ENCODE data around the gene C12orf42.

The C12orf42 gene

DNA sequence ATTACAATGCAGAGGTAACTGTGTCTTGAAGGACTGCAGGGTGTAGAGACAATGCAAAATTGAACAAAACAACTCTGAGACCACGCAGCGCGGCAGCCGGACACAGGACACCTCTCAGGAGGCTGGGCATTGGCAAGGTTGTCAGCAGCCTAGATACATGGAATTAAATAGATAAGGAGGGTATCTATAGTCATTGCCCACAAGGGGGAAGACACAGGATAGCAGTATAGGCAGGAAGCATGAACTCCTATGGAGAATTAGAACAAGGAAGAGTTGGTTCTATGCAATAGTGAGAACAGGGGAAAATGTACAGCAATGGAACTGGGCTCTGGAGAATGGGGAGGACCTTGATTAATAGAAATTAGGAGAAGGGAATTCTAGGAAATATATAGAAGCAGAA, 164.1 kb downstream of the C12orf42 start:
- DNase-seq = no peak

DNA sequence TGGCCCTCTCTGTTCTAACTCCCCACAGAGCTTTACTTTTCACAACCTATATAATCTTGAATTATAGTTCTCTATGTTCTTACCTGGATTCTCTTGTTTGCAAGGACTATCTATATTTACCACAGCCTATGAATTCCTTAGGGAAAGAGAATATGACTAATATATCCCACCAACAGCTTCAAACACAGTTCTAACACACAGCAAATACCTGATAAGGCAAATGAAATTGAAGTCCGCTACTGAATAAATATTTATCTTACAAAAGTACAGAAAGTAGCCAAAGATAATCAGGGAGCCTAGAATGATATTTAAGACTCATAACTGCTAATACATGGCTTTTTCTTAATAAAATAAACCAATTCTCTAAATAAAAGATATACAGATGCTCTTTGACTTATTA, 165.1 kb downstream of the C12orf42 start:
- no peak for DNase-seq

GRCh38 chr12:103327676-103328075, 168.1 kb downstream of the C12orf42 start:
- DNase-seq = no peak

DNA sequence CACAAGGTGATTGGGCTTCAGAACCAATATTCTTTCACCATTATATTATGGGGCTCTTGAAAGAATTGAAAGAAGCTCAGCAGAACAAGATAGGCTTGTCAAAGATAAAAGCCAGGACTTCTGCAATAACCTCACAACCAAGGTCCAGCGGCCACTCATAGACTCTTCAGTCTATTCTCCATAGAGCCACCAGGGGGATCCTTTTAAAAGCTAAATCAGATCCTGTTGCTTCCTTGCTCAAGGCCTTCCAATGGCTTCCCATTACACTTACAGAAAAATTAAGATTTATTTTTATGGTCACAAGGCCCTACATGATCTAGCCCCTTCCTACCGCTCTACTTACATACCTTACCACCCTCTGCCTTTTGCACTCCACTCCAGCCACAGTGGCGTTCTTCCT, 169.6 kb downstream of the C12orf42 start:
- DNase-seq = no peak

DNA sequence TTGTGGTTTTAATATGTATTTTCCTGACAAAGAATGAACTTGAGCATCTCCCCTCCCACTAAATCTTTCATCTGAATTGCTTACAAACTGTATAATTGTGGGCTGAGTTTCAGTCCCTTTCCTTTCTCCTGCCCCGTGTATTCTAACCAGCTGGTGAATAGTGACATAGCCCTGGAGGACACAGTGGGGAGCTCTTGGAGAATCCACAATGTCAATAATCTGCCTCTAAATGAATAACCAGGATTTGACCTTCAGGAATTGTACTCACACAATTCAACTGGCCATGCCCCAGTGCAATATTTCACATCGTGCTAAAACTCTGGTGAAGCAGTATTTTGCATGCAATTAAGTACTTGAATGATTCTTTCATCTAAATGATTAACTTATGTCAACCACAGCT, 177.2 kb downstream of the C12orf42 start:
- DNase-seq = no peak

DNA sequence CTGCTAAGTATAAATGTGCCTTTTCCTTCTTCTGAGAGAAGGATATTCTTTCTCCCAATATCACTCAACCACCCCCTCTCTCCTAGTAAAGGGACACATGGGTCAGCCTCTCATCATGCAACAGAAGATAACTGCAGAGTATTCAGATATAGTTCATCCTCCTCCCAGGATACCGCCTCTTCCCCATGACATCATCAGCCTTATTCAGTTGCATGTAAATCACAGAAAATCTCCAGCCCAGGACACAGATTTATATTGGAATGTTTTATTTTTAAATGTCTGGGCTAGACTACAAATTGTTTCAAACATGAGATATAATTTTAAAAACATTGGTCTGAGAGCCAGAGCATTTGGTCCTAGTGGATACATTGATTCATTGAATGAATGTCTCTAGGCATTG, 178.5 kb downstream of the C12orf42 start:
- DNase-seq = no peak

GRCh38 chr12:103314786-103315185, 181.0 kb downstream of the C12orf42 start:
- no peak for DNase-seq

GRCh38 chr12:103313894-103314293, 181.9 kb downstream of the C12orf42 start:
- no peak for DNase-seq

- no peak for DNase-seq
These were observed 182.9 kb downstream of the C12orf42 start for GRCh38 chr12:103312742-103313354.

- DNase-seq = no peak
These were observed 185.1 kb downstream of the C12orf42 start for GRCh38 chr12:103310546-103311270.

- DNase-seq = no peak
These were observed 187.4 kb downstream of the C12orf42 start for GRCh38 chr12:103308396-103308795.

GRCh38 chr12:103303484-103303883, 192.3 kb downstream of the C12orf42 start:
- DNase-seq = no peak

- no peak for DNase-seq
These were observed 193.9 kb downstream of the C12orf42 start for GRCh38 chr12:103301642-103302591.

- DNase-seq = no peak
These were observed 207.8 kb downstream of the C12orf42 start for GRCh38 chr12:103288016-103288415.

DNA sequence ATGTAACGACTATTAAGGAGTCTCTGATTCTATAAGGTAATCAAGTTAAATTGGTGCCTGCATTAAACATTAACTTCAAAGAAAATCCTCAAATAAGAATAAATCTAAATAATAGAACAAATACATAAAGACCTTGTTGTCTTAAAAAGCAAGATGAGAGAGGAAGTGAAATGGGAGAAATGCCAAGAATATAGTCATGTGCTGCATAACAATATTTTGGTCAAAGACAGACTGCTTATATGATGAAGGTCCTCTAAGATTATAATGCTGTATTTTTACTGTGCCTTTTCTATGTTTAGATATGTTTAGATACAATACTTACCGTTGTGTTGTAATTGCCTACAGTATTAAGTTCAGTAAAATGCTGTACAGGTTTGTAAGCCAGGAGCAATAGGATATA, 213.6 kb downstream of the C12orf42 start:
- no peak for DNase-seq

DNA sequence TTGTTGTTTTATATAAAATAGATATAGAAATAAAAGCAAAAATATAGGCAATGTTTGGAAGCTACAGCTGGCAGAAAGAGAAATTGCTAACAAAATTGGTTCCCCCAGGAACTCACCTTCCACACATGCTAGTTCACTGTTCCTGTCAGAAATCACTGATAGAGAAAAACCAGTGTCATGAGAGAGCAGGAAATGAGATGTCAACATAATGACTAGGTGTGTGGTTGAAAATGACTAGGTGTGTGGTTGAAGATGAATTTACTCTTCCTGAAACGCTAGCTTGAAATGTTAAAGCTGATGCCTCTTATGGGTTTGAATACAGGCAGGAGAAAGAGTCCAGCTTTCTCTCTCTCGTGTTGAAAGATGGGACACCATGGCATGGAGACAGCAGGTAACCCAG, 216.3 kb downstream of the C12orf42 start:
- peak; percentile 60 for DNase-seq

DNA sequence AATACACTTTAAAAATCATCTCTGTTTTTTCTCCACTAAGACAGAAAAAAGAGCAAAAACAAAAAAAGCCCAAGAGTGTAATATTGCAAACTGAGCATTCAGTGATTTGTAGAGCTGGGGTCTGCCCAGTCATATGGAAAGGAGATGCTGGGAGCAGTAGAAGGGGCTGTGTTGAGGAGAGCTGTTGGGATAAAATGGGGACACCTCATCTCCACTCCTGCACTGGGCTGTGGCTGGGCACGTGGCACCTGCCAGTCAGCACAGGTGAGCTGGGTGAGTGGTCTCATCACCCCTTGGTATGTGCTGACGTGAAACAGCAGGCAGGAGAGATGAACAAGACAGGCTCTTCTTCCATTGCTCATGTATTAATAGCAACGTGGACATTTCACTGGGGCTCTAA, 217.4 kb downstream of the C12orf42 start:
- DNase-seq = no peak

DNA sequence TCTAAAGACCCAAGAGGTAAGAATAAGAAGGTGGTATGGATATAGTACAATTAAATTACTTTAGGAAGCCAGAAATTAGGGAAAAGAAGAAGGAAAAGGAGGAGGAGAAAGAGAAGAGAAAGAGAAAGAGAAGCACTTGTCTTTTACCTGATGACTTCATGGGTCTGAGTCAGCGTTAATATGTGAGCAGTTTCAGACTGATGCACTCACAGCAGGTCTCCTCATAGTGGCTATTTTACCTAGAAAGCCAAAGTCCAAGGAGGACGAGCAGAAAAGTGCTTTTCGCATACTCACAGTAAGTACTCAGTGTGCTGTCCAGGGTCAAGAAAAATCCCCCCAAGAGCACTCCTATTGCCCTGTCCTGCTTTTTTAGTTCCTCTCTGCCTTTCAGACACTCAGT, 222.1 kb downstream of the C12orf42 start:
- peak; percentile 44 for DNase-seq

- no peak for DNase-seq
These were observed 222.8 kb downstream of the C12orf42 start for GRCh38 chr12:103272949-103273348.

DNA sequence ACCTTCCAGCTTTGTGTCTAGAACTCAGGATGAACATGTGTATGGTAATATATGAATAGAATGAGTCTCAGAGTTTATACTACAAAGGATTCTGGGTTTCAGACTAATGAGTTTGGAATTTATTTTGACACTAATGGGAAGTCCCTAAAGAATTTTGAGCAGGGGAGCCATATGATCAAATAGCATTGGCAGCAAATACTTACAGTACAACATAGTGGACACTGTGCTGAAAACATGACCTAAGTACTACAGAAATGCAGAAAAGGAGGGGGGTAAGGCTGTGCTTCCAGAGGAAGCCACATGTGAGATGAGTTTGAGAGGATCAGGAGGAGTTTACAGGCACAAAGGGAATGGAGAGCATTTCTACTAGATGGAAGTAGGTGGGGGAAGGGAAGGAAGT, 225.8 kb downstream of the C12orf42 start:
- DNase-seq = peak; percentile 63

- peak; percentile 99 for DNase-seq
These were observed 226.8 kb downstream of the C12orf42 start for GRCh38 chr12:103268831-103269514.

- DNase-seq = no peak
These were observed 238.0 kb downstream of the C12orf42 start for GRCh38 chr12:103257763-103258162.
